Suprapubic skin (tissue), 4 donors: ENCODE measurements around the gene GCNT4.

Experiments used
- EP300 ChIP-seq: sonication (generic); formaldehyde crosslinking; IDR thresholded peaks from one replicate; pipeline ENCODE4 v1.6.1; 2017; ENCODE audit warnings: antibody characterized with exemption
- POLR2A ChIP-seq, 2 donors: fragments of 450-650 bp; IDR thresholded peaks; one replicate each; pipeline ENCODE4 v1.6.1; 2017; ENCODE audit warnings: antibody characterized with exemption in 2 of 2, mild to moderate bottlenecking in 2 of 2, moderate library complexity in 2 of 2
- POLR2AphosphoS5 ChIP-seq, 3 donors: sonication (generic); formaldehyde crosslinking; IDR thresholded peaks; one replicate each; pipeline ENCODE4 v1.6.1; 2017; ENCODE audit warnings: antibody characterized with exemption in 3 of 3

- no peak for TF ChIP-seq POLR2A (IDR thresholded peaks at IDR 0.05)
- no peak for TF ChIP-seq EP300
- no peak for TF ChIP-seq POLR2AphosphoS5 (IDR thresholded peaks at IDR 0.05)
Measured at GRCh38 chr5:75058986-75059535, 6.7 kb upstream of the GCNT4 start.
